Thyroid gland (tissue), 4 donors: ENCODE measurements around the gene SLC6A12.

Experiments
- POLR2A ChIP-seq, 2 donors: fragments of 450-650 bp; IDR thresholded peaks; one replicate each; pipeline ENCODE4 v1.6.1; 2017; ENCODE audit warnings: antibody characterized with exemption in 2 of 2, mild to moderate bottlenecking in 2 of 2, moderate library complexity in 1 of 2
- TF ChIP-seq, protein P1 (sequence below), 6 experiments: fragments of 200-600 bp in 3 of 6; fragments of 450-650 bp in 3 of 6; sonication (generic) in 3 of 6; IDR thresholded peaks; one replicate each; pipeline ENCODE4 v1.5.1; 2016 to 2019; ENCODE audit warnings: antibody characterized with exemption in 6 of 6, mild to moderate bottlenecking in 2 of 6, inconsistent platforms in 1 of 6, moderate library complexity in 1 of 6

- TF ChIP-seq, protein P1, sequence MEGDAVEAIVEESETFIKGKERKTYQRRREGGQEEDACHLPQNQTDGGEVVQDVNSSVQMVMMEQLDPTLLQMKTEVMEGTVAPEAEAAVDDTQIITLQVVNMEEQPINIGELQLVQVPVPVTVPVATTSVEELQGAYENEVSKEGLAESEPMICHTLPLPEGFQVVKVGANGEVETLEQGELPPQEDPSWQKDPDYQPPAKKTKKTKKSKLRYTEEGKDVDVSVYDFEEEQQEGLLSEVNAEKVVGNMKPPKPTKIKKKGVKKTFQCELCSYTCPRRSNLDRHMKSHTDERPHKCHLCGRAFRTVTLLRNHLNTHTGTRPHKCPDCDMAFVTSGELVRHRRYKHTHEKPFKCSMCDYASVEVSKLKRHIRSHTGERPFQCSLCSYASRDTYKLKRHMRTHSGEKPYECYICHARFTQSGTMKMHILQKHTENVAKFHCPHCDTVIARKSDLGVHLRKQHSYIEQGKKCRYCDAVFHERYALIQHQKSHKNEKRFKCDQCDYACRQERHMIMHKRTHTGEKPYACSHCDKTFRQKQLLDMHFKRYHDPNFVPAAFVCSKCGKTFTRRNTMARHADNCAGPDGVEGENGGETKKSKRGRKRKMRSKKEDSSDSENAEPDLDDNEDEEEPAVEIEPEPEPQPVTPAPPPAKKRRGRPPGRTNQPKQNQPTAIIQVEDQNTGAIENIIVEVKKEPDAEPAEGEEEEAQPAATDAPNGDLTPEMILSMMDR (IDR thresholded peaks at IDR 0.05), result no peak
- TF ChIP-seq POLR2A (IDR thresholded peaks at IDR 0.05), result no peak
These were observed 4.3 kb upstream of the SLC6A12 start for GRCh38 chr12:218221-218620.
